NCI-H1417 (cell line): Measurements from ENCODE around the gene DOCK2.

Experiments
- DNase-seq, 3 experiments: peaks; one replicate each; lab custom pipeline; 2025; lab: John Stamatoyannopoulos, UW

Gene DOCK2

DNA sequence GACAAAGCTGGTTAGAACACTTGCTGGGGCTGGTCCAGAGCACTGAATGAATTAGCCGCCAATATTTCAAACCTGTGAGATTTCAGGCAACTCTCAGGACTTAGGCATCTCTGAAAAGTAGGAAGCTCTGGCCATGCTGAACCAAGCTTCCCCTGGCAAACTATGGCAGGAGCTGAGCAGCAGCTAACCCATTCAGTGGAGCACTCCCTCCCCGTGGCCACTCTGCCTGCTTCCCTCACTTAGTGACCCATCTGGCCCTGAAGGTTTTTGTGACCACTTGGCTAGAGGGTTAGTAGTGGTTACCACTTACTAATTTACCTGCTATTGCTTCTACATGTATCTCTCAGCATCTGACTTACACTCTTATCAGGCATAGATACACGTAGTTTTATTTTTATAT lies 494.2 kb downstream of the DOCK2 start:
- DNase-seq: no peak

DNA sequence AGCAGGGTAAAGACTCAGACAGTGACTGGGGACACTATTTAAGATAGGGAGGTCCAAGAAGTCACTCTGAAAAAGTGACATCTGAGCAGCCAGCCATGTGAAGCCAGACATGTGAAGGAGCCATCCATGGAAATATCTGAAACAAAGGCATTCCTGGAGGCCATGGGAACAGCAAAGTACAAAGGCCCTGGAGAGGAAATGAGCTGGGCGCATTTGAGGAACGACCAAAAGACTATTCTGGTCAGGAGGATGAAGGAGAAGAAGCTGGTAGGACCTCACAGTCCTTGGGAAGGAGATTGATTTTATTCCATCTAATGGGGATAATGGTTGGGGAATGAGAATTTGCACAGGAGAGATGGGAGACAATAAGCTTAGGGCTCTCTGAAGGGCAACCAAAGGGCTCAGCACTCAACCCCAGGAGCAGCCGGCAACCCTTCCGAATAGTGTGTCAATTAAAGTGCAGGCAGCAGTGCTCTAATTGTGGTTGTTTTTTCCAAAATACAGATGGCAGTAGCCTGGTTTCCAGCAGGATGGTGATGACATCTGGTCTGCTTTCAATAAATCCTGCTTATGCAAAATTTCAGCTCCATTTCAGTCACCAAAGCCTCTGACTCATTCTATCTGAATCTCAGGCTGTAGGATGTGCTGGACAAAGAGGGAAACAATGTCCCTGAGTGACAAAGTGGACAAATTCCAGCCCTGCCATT lies 495.3 kb downstream of the DOCK2 start:
- DNase-seq: no peak
